GM23248 (cell line): ENCODE measurements around the gene ZNF174.

Experiments used
- EZH2 ChIP-seq: fragments of 200-600 bp; sonication (generic); IDR thresholded peaks from 2 replicates; pipeline ENCODE4 v1.6.1; 2018; ENCODE audit warnings: antibody characterized with exemption, mild to moderate bottlenecking; ENCODE audit not compliant: insufficient read depth, poor library complexity, severe bottlenecking
- EZH2phosphoT487 ChIP-seq: fragments of 200-600 bp; sonication (generic); IDR thresholded peaks from 2 replicates; pipeline ENCODE4 v1.6.1; 2018; ENCODE audit warnings: antibody characterized with exemption, moderate library complexity, mild to moderate bottlenecking, low read depth; ENCODE audit not compliant: insufficient read depth

GRCh38 chr16:3355589-3355988, 45.4 kb upstream of the ZNF174 start, which contains the start of gene OR2C1:
- TF ChIP-seq EZH2 (no peak), EZH2phosphoT487 (no peak)
